HFFc6 (cell line): Measurements from ENCODE around the gene SLC35F6. TPM values are rescaled to one million over a fixed set of nuclear protein-coding genes. Genes with fewer than 3 reads are reported as not detected.

Source experiments
- DNase-seq: peaks from one replicate; pipeline ENCODE4 v3.0.0-alpha.2; 2018
- H3K27ac Mint-ChIP-seq: 2 replicates; pipeline ENCODE4 v1.8.0; 2020; ENCODE audit warnings: mild to moderate bottlenecking, mixed read lengths
- H3K27me3 Mint-ChIP-seq: 2 replicates; pipeline ENCODE4 v1.8.0; 2021; ENCODE audit warnings: mild to moderate bottlenecking, moderate library complexity, mixed read lengths; ENCODE audit not compliant: insufficient read depth
- H3K36me3 Mint-ChIP-seq: 2 replicates; pipeline ENCODE4 v1.8.0; 2021; ENCODE audit warnings: low read depth, mixed read lengths
- H3K4me1 Mint-ChIP-seq: 2 replicates; pipeline ENCODE4 v1.8.0; 2020; ENCODE audit warnings: low read depth, mixed read lengths
- H3K4me3 Mint-ChIP-seq: 2 replicates; pipeline ENCODE4 v1.8.0; 2020; ENCODE audit warnings: mild to moderate bottlenecking, moderate library complexity, mixed read lengths
- H3K9me3 Mint-ChIP-seq: 2 replicates; pipeline ENCODE4 v1.8.0; 2020; ENCODE audit warnings: mild to moderate bottlenecking, mixed read lengths
- total RNA-seq, 6 experiments: library from RNA; stranded (reverse); fragmentation: NEBNext Ultra II Directional; extraction: Animal tissue kit (Norgen Biotek cat#: 25700); gene quantifications; 2 replicates in 1 of 6; 3 replicates in 5 of 6; pipeline ENCODE4 v1.2.3, GENCODE V29; 2021
- TF ChIP-seq, protein P1 (sequence below): fragments of 200-600 bp; sonication (generic); IDR thresholded peaks from 2 replicates; pipeline ENCODE4 v1.5.0; 2021; ENCODE audit warnings: antibody characterized with exemption, mild to moderate bottlenecking

The SLC35F6 gene
- total RNA-seq, 6 experiments from 2014 or later = 34.1 to 44.5 (median 38.7) TPM

DNA sequence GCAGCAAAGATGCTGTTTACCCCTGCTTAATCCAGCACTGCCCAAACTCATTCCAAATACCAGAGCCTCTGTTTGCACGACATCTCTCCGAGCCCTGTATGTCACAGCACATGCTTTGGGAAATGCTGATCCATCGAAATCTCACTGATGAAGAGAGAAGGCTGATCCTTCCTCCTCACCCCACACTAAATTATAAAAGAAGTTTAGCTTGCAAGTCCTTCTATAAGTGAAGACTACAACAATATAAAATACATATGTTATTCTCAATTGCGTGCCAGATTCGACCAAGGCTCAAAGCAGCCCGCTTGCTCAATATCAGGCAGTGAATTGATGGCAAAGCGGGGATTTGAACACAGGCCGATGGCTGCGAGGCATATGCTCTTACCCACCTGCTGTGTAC, 30.7 kb upstream of the SLC35F6 start:
- TF ChIP-seq, protein P1, sequence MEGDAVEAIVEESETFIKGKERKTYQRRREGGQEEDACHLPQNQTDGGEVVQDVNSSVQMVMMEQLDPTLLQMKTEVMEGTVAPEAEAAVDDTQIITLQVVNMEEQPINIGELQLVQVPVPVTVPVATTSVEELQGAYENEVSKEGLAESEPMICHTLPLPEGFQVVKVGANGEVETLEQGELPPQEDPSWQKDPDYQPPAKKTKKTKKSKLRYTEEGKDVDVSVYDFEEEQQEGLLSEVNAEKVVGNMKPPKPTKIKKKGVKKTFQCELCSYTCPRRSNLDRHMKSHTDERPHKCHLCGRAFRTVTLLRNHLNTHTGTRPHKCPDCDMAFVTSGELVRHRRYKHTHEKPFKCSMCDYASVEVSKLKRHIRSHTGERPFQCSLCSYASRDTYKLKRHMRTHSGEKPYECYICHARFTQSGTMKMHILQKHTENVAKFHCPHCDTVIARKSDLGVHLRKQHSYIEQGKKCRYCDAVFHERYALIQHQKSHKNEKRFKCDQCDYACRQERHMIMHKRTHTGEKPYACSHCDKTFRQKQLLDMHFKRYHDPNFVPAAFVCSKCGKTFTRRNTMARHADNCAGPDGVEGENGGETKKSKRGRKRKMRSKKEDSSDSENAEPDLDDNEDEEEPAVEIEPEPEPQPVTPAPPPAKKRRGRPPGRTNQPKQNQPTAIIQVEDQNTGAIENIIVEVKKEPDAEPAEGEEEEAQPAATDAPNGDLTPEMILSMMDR = no peak
- Mint-ChIP-seq H3K27ac (no peak overlapping the region), H3K4me3 (no peak overlapping the region), H3K9me3 (no peaks in the 10 kb centered on the region), H3K27me3 (peaks cover 2% of the 10 kb centered on the region; the same call in 1 of the 2 replicates), H3K4me1 (peaks cover 9% of the 10 kb centered on the region), H3K36me3 (no peaks in the 10 kb centered on the region)
- DNase-seq = no peak

DNA sequence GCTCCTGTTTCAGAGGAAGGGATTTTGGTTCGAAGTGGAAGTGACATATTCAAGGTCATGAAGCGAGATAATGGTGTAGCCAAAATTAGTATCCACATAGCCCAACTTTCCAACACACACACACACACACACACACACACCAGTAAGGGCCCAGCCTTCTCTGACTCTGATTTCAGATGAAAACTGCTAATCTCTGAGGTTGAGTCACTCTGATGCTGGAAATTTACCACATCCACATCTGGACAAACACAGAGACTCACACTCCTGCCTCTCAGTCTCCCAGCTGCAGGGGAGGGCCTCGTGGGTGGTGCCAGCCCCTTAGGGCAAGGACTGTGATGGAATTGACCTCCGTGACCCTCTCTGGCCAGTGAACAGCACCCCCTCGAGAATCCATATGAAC, 29.0 kb upstream of the SLC35F6 start:
- Mint-ChIP-seq H3K27ac (peak overlapping the region; percentile 64; the same call in 1 of the 2 replicates), H3K4me3 (no peak overlapping the region), H3K4me1 (peaks cover 9% of the 10 kb centered on the region), H3K36me3 (no peaks in the 10 kb centered on the region), H3K27me3 (peaks cover 2% of the 10 kb centered on the region; the same call in 1 of the 2 replicates), H3K9me3 (no peaks in the 10 kb centered on the region)
- DNase-seq = peak; percentile 87
- TF ChIP-seq, protein P1 = no peak

DNA sequence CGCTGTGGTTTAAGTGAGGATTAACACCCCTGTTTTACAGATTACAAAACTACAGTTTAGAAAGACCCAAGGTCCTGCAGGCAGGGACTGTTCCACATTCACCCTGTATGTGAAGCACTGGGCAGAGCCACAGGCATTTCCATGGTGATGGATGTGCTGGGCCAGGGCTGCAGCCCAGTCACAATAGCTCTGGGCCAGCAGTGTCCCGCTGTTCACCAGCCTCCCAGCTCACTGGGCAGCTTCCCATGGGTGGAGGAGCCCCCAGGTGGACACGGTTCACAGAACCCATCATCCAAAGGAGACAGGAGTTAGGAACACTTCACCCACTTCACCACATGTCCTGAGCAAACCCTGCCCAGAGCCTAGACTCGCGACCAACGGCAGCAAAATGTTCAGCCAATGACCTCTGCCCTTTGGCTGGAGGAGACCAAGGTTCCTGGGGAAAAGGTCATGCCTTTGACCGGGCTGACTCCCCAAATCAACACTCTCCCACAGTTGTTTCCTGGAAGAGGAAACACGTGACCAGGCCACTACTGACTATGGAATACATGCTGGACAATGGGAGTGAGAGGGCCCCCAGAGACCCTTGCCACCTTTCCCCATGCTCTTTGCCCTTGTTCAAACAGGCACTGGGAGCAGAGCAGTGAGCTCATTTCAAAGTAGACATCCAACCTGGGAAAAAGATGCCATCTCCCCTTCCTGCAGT, 28.0 kb upstream of the SLC35F6 start:
- Mint-ChIP-seq H3K9me3 (no peaks in the 10 kb centered on the region), H3K27ac (no peak overlapping the region), H3K4me1 (peaks cover 9% of the 10 kb centered on the region), H3K36me3 (no peaks in the 10 kb centered on the region), H3K27me3 (peaks cover 2% of the 10 kb centered on the region; the same call in 1 of the 2 replicates), H3K4me3 (no peak overlapping the region)
- DNase-seq = no peak
- TF ChIP-seq, protein P1 = no peak

DNA sequence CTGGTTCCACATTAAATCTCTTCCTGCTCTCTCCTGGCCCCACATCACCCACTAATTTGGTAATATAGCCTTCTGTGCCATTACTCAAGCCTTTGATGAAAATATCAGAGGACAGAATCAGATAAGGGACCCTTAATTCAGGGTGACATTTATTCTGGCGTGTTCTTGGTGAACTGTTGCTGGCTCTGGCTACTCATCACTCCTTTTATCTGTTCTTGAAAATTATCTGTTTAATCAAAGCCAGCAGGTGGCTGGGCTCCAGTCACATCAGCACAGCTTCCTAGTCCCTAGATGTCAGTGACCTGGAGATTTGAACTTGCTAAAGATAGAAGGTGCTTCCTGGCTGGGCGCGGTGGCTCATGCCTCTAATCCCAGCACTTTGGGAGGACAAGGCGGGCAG, 26.9 kb upstream of the SLC35F6 start:
- Mint-ChIP-seq H3K9me3 (no peaks in the 10 kb centered on the region), H3K4me3 (no peak overlapping the region), H3K27me3 (peaks cover 2% of the 10 kb centered on the region; the same call in 1 of the 2 replicates), H3K4me1 (peaks cover 14% of the 10 kb centered on the region), H3K27ac (no peak overlapping the region), H3K36me3 (no peaks in the 10 kb centered on the region)
- DNase-seq = no peak
- TF ChIP-seq, protein P1 = no peak

DNA sequence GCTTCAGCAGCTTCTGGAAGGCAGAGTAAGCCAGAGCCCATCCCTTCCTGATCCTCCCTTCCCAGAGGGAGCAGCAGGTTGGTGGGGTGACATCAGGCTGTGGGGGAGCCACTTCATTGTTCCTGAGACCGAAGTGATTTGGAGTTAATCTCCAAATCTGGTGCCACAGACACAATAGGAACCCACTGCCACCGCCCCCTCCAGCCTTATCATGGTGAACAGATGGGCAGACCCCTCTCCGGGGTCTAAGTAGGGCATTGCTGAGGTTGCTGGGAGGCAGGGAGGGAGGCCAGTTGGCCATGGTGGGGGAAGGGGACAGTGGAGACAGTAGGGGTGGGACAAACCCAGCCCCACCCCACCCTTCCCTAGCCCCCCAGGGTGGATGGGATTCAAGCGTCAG, 25.6 kb upstream of the SLC35F6 start:
- no peak for DNase-seq
- no peak overlapping the region for H3K27ac Mint-ChIP-seq
- H3K4me3 Mint-ChIP-seq = no peak overlapping the region
- peaks cover 14% of the 10 kb centered on the region for H3K4me1 Mint-ChIP-seq
- no peaks in the 10 kb centered on the region for H3K9me3 Mint-ChIP-seq
- TF ChIP-seq, protein P1 = no peak
- no peaks in the 10 kb centered on the region for H3K36me3 Mint-ChIP-seq
- H3K27me3 Mint-ChIP-seq = peaks cover 2% of the 10 kb centered on the region; the same call in 1 of the 2 replicates
